Right atrium auricular region (tissue), 2 donors: Measurements from ENCODE around the gene TBC1D9. TPM values are rescaled to one million over a fixed set of nuclear protein-coding genes. Genes with fewer than 3 reads are reported as not detected.

Experiments
- DNase-seq: peaks from one replicate; pipeline ENCODE4 v3.0.0-alpha.2; 2019; ENCODE audit warnings: low spot score
- H3K27ac ChIP-seq, 2 donors: fragments of 200-600 bp; sonication (generic); 1 replicate in 1 of 2; 2 replicates in 1 of 2; pipeline ENCODE4 v1.5.1; 2016 to 2019
- H3K27me3 ChIP-seq, 2 donors: fragments of 200-600 bp; sonication (generic); one replicate each; pipeline versions ENCODE4 v1.5.1 to v1.6.0; 2017 to 2019
- H3K36me3 ChIP-seq: fragments of 200-600 bp; sonication (generic); one replicate; pipeline ENCODE4 v1.5.1; 2016
- H3K4me1 ChIP-seq, 2 donors: fragments of 200-600 bp; sonication (generic); one replicate each; pipeline versions ENCODE4 v1.5.1 to v1.6.0; 2017 to 2019
- H3K4me3 ChIP-seq, 2 donors: fragments of 200-600 bp; sonication (generic); 1 replicate in 1 of 2; 2 replicates in 1 of 2; pipeline ENCODE4 v1.5.1; 2017 to 2019; ENCODE audit warnings: mild to moderate bottlenecking in 1 of 2, moderate library complexity in 1 of 2
- H3K9me3 ChIP-seq, 2 donors: fragments of 200-600 bp; sonication (generic); one replicate each; pipeline ENCODE4 v1.5.1; 2019
- total RNA-seq, 2 donors: library from RNA; depleted of rRNA; stranded (reverse); fragments of >200 nt; gene quantifications; one replicate each; pipeline ENCODE4 v1.1.0, GENCODE V29; 2016
- TF ChIP-seq, protein P1 (sequence below), 2 donors: fragments of 200-600 bp; sonication (generic); IDR thresholded peaks; one replicate each; pipeline ENCODE4 v1.5.1; 2019; ENCODE audit warnings: antibody characterized with exemption in 2 of 2

TBC1D9 gene
- total RNA-seq, 2 donors from 2014 or later: 10.9 to 18.8 TPM

DNA sequence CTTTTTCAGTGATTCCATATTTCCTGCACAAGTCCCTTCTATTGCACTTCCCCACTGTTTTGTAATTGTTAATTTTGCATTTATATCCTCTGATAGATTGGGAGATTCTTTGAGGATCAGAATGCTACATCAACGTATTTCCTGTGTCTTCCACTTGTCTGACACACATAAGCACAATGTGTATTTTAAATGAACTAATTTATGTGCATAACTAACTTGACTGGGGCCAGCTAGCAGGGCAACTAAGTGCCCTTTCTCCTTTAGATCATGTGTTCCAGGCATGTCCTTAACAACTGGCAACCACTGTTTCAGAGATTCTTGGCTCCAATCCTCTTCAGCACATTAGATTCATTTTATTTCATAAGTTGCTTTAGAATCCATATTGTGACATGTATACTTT is 171.7 kb downstream of the TBC1D9 start:
- H3K4me3 ChIP-seq: no peak overlapping the region
- no peaks in the 10 kb centered on the region for H3K9me3 ChIP-seq
- H3K27me3 ChIP-seq: no peaks in the 10 kb centered on the region
- TF ChIP-seq, protein P1, sequence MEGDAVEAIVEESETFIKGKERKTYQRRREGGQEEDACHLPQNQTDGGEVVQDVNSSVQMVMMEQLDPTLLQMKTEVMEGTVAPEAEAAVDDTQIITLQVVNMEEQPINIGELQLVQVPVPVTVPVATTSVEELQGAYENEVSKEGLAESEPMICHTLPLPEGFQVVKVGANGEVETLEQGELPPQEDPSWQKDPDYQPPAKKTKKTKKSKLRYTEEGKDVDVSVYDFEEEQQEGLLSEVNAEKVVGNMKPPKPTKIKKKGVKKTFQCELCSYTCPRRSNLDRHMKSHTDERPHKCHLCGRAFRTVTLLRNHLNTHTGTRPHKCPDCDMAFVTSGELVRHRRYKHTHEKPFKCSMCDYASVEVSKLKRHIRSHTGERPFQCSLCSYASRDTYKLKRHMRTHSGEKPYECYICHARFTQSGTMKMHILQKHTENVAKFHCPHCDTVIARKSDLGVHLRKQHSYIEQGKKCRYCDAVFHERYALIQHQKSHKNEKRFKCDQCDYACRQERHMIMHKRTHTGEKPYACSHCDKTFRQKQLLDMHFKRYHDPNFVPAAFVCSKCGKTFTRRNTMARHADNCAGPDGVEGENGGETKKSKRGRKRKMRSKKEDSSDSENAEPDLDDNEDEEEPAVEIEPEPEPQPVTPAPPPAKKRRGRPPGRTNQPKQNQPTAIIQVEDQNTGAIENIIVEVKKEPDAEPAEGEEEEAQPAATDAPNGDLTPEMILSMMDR (IDR thresholded peaks at IDR 0.05): no peak
- no peaks in the 10 kb centered on the region for H3K36me3 ChIP-seq
- no peaks in the 10 kb centered on the region for H3K4me1 ChIP-seq
- no peak for DNase-seq
- H3K27ac ChIP-seq: no peak overlapping the region

DNA sequence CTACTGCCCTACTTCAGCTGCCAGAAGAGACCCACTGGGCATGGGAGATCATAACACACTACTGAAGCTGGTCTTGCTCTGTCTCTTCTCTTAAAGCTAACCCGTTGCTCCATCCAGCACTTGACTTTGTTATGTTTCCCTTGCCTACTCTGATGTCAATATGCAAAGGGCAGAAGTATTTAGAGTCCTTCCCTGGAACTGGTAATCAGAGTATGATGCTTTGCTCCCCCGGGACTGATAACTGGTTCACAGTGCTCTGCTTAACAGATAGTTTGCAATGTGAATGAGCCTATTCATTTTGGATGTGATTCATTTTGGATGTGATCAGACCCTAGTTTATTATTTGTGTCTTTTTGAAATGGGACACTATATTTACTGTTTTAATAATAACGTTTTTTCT is 175.1 kb downstream of the TBC1D9 start:
- H3K27ac ChIP-seq: no peak overlapping the region
- TF ChIP-seq, protein P1 (IDR thresholded peaks at IDR 0.05): no peak
- H3K36me3 ChIP-seq: no peaks in the 10 kb centered on the region
- no peak for DNase-seq
- no peaks in the 10 kb centered on the region for H3K9me3 ChIP-seq
- no peak overlapping the region for H3K4me3 ChIP-seq
- H3K27me3 ChIP-seq: peaks cover 0 to 5% of the 10 kb centered on the region in 2 donors
- H3K4me1 ChIP-seq: no peaks in the 10 kb centered on the region

- TF ChIP-seq, protein P1 (IDR thresholded peaks at IDR 0.05): no peak
- no peak overlapping the region for H3K27ac ChIP-seq
- no peaks in the 10 kb centered on the region for H3K36me3 ChIP-seq
- no peaks in the 10 kb centered on the region for H3K9me3 ChIP-seq
- no peak for DNase-seq
- peaks cover 0 to 5% of the 10 kb centered on the region in 2 donors for H3K27me3 ChIP-seq
- no peaks in the 10 kb centered on the region for H3K4me1 ChIP-seq
- no peak overlapping the region for H3K4me3 ChIP-seq
Measured at GRCh38 chr4:140579278-140579677, 176.9 kb downstream of the TBC1D9 start.

GRCh38 chr4:140575489-140575888 is 180.7 kb downstream of the TBC1D9 start:
- Histone ChIP-seq H3K27me3 (peaks cover 0 to 5% of the 10 kb centered on the region in 2 donors), H3K27ac (no peak overlapping the region), H3K36me3 (no peaks in the 10 kb centered on the region), H3K9me3 (peaks cover 4 to 11% of the 10 kb centered on the region in 2 donors), H3K4me1 (no peaks in the 10 kb centered on the region), H3K4me3 (no peak overlapping the region)
- TF ChIP-seq, protein P1 (IDR thresholded peaks at IDR 0.05): no peak
- DNase-seq: no peak

GRCh38 chr4:140571620-140572019 is 184.6 kb downstream of the TBC1D9 start:
- Histone ChIP-seq H3K36me3 (no peaks in the 10 kb centered on the region), H3K4me1 (peaks cover 0 to 19% of the 10 kb centered on the region in 2 donors), H3K27ac (no peak overlapping the region), H3K4me3 (no peak overlapping the region), H3K27me3 (peaks cover 0 to 8% of the 10 kb centered on the region in 2 donors), H3K9me3 (peaks cover 4 to 11% of the 10 kb centered on the region in 2 donors)
- DNase-seq: no peak
- TF ChIP-seq, protein P1 (IDR thresholded peaks at IDR 0.05): no peak

Other genes starting within 250 kb of the TBC1D9 start
- 10 to 100 TPM in 1 of 2 donors, 1 to 10 TPM in 1; 6.6 to 13.3 TPM for gene ELMOD2, start 232.2 kb downstream of the TBC1D9 start, total RNA-seq
- gene UCP1, start 187.4 kb downstream of the TBC1D9 start, total RNA-seq: under 1 TPM in 1 of 2 donors, not detected in 1; 0.28 TPM